ENCODE results near the gene NASP. TPM values are rescaled to one million over a fixed set of nuclear protein-coding genes. Genes with fewer than 3 reads are reported as not detected.

The NASP gene, protein sequence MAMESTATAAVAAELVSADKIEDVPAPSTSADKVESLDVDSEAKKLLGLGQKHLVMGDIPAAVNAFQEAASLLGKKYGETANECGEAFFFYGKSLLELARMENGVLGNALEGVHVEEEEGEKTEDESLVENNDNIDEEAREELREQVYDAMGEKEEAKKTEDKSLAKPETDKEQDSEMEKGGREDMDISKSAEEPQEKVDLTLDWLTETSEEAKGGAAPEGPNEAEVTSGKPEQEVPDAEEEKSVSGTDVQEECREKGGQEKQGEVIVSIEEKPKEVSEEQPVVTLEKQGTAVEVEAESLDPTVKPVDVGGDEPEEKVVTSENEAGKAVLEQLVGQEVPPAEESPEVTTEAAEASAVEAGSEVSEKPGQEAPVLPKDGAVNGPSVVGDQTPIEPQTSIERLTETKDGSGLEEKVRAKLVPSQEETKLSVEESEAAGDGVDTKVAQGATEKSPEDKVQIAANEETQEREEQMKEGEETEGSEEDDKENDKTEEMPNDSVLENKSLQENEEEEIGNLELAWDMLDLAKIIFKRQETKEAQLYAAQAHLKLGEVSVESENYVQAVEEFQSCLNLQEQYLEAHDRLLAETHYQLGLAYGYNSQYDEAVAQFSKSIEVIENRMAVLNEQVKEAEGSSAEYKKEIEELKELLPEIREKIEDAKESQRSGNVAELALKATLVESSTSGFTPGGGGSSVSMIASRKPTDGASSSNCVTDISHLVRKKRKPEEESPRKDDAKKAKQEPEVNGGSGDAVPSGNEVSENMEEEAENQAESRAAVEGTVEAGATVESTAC
- 100 to 1,000 TPM; 145 to 291 TPM for total RNA-seq

DNA sequence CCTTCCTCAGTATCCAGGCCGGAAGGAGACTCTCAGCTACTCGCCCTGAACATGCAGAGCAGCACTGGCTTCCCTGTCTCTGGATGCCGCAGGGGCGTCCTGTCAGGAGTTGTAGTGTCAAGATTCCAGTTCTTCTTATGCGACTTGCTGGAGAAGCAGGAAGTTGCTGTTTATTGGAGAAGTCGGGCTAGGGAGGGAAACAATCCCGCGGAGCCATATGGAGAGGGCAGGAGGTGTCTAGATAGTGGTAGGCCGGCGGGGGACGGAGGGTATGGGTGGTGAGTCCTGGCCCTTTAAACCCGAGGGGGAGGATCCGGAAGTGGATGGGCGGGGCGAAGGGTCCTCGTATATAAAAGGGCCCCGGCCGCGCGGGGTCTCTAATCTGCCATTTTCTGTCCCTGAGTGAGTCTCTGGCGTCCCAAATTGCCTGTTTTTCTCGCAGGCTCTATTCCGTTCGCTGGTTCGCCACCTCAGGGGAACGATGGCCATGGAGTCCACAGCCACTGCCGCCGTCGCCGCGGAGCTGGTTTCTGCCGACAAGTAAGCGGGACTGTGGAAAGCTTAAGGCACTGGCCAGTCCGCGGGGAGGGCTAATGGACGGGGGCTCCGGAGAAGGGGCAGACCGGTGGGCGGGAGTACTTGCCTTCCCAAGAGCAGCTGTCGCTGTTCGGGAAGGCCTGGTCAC is at the start of gene NASP:
Gene NASP, plus strand, starts transcription at position 376 of the 685 bp plus-strand sequence. Its CDS starts 106 bp downstream, at position 482.
- Mint-ChIP-seq H3K27ac (peak within 1 kb of the TSS; percentile 96), H3K27me3 (no peaks in the 10 kb centered on the region), H3K4me3 (peak within 1 kb of the TSS; percentile 100), H3K9me3 (no peaks in the 10 kb centered on the region), H3K4me1 (ENCODE audit: low read depth in 2 of 2) (peaks cover 35 to 37% of the 10 kb centered on the region in 2 donors), H3K36me3 (no peaks in the 10 kb centered on the region)
- ATAC-seq, result peak; percentile 81 to 87
- DNase-seq (ENCODE audit: low spot score), result peak; percentile 90

GRCh38 chr1:45535988-45536766 is 47.7 kb upstream of the NASP start:
- Mint-ChIP-seq H3K4me1 (ENCODE audit: low read depth in 2 of 2) (peaks cover 0 to 6% of the 10 kb centered on the region in 2 donors), H3K36me3 (no peaks in the 10 kb centered on the region), H3K9me3 (no peaks in the 10 kb centered on the region), H3K27ac (no peak overlapping the region), H3K27me3 (peaks cover 25 to 37% of the 10 kb centered on the region in 2 donors), H3K4me3 (no peak overlapping the region)
- peak in 1 of 2 donors; percentile 51 for ATAC-seq
- DNase-seq (ENCODE audit: low spot score), result no peak

GRCh38 chr1:45536886-45537285 is 47.0 kb upstream of the NASP start:
- H3K36me3 Mint-ChIP-seq, result no peaks in the 10 kb centered on the region
- H3K4me3 Mint-ChIP-seq, result no peak overlapping the region
- H3K27ac Mint-ChIP-seq, result no peak overlapping the region
- H3K4me1 Mint-ChIP-seq (ENCODE audit: low read depth in 2 of 2), result peaks cover 0 to 6% of the 10 kb centered on the region in 2 donors
- H3K27me3 Mint-ChIP-seq, result peaks cover 23 to 35% of the 10 kb centered on the region in 2 donors
- DNase-seq (ENCODE audit: low spot score) (no peak), ATAC-seq (no peak)
- H3K9me3 Mint-ChIP-seq, result no peaks in the 10 kb centered on the region

DNA sequence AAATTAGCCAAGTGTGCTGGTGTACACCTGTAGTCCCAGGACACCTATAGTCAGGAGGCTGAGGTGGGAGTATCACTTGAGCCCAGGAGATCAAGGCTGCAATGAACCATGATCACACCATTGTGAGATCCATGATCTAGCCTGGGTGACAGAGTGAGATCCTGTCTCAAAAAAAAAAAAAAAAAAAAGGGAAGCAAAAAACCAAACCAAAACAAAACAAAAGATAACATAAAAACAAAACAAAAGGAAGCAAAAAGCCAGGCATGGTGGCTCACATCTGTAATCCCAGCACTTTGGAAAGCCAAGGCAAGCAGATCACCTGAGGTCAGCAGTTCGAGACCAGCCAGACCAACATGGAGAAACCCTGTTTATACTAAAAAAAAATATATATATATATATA is 42.6 kb upstream of the NASP start:
- Mint-ChIP-seq H3K27ac (peak overlapping the region in 1 of 2 donors; percentile 32), H3K4me3 (no peak overlapping the region)
- ATAC-seq, result no peak

DNA sequence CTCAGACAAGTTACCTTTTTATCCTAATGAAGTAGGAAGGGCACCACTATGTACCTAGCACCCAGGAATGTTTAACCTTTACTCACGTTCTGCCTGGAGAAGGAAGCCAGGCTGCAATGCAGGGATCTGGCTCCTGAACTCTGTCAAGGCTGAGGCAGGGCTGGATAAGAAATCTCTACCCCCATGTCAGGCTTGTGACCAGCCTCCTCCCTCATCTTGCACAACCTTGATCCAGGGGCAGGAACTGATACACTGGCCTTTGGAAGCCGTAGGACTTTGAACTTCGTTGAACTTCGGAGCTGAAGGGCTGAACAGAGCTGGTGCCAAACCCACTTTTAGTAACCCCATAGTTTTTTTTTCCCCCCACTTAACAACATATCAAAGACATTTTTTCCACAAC is 41.2 kb upstream of the NASP start:
- Mint-ChIP-seq H3K36me3 (no peaks in the 10 kb centered on the region), H3K9me3 (no peaks in the 10 kb centered on the region), H3K27ac (peak overlapping the region in 1 of 2 donors; percentile 53), H3K27me3 (peaks cover 12 to 27% of the 10 kb centered on the region in 2 donors), H3K4me1 (ENCODE audit: low read depth in 2 of 2) (peaks cover 28 to 32% of the 10 kb centered on the region in 2 donors), H3K4me3 (peak overlapping the region; percentile 11)
- no peak for ATAC-seq
- no peak for DNase-seq (ENCODE audit: low spot score)

More for the DNA sequence above, 42.6 kb upstream of the NASP start:
- H3K4me1 Mint-ChIP-seq (ENCODE audit: low read depth in 2 of 2), result peaks cover 29 to 34% of the 10 kb centered on the region in 2 donors
- H3K27me3 Mint-ChIP-seq, result peaks cover 26 to 32% of the 10 kb centered on the region in 2 donors
- H3K9me3 Mint-ChIP-seq, result no peaks in the 10 kb centered on the region
- DNase-seq (ENCODE audit: low spot score), result no peak
- no peaks in the 10 kb centered on the region for H3K36me3 Mint-ChIP-seq

DNA sequence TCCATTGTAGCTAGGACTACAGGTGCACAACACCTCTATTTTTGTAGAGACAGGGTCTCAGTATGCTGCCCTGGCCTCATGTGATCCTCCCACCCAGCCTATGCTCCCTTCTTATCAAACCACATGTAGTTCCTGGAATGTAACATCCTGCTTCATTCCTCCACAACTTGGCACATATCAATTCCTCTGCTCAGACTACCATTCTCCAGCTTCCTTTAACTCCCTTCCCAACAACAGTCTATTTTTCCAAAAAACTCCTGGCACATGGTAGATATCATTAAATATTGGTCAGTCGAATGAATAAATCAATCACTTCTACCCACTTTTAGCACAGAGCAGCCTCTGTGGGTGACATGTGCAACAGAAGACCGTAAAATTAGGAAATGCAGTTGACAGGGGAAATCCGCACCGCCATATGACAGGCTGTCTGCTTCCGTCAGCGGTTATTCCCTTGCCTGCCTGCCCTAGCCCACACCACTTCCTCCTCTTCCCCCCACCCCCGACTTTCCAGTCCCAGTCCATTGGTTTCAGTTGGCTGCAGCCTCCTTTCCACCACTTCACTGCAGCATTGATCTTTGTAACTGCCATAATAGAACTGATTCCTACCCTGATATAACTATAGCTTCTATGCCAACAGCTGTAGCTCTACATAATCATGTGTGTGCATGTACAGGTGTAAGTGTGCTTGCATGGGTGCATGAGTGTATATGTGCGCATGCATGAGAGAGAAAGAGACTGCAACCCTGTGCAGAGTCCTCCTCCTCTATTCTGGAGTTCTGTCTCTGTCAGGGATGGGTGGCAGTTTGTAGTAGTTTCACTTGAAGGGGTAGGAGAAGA is 40.0 kb upstream of the NASP start:
- Mint-ChIP-seq H3K4me3 (peak overlapping the region; percentile 70), H3K27me3 (peaks cover 12 to 26% of the 10 kb centered on the region in 2 donors), H3K4me1 (ENCODE audit: low read depth in 2 of 2) (peaks cover 28 to 32% of the 10 kb centered on the region in 2 donors), H3K9me3 (no peaks in the 10 kb centered on the region), H3K27ac (peak overlapping the region; percentile 16 to 48), H3K36me3 (no peaks in the 10 kb centered on the region)
- peak; percentile 93 to 97 for ATAC-seq
- DNase-seq (ENCODE audit: low spot score), result peak; percentile 91

- Mint-ChIP-seq H3K36me3 (no peaks in the 10 kb centered on the region), H3K27me3 (peaks cover 12 to 26% of the 10 kb centered on the region in 2 donors), H3K27ac (peak overlapping the region; percentile 35 to 48), H3K4me1 (ENCODE audit: low read depth in 2 of 2) (peaks cover 28 to 32% of the 10 kb centered on the region in 2 donors), H3K9me3 (no peaks in the 10 kb centered on the region), H3K4me3 (peak overlapping the region; percentile 70)
- DNase-seq (ENCODE audit: low spot score) (no peak), ATAC-seq (no peak)
Measured at GRCh38 chr1:45544530-45544929, 39.3 kb upstream of the NASP start.

DNA sequence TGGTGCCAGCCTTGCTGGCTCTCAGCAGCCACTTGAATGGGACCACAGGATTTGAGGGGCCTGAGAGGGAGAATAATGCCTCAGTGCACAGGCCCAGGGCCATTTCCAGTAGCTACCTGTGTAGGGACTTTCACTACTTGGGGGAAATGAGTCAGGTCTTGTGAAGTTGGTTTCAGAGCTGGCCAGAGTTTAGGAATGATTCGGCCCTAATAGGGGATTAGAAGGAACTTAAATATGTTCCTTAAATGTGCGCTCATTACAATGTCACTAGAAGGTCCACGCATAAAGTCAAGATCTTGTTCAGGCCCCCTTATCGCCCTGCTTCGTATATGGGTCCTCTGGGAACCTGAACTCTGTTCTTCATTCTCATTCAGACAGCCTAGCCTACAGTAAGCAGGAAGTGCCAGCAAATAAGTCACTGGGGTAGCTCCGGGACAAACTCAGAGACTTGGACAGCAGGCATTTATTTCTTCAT is 38.8 kb upstream of the NASP start:
- H3K4me1 Mint-ChIP-seq (ENCODE audit: low read depth in 2 of 2), result peaks cover 28 to 32% of the 10 kb centered on the region in 2 donors
- H3K27ac Mint-ChIP-seq, result peak overlapping the region; percentile 35 to 48
- no peaks in the 10 kb centered on the region for H3K36me3 Mint-ChIP-seq
- peak overlapping the region; percentile 8 for H3K4me3 Mint-ChIP-seq
- no peaks in the 10 kb centered on the region for H3K9me3 Mint-ChIP-seq
- peaks cover 12 to 26% of the 10 kb centered on the region in 2 donors for H3K27me3 Mint-ChIP-seq
- peak; percentile 21 to 48 for ATAC-seq
- no peak for DNase-seq (ENCODE audit: low spot score)

DNA sequence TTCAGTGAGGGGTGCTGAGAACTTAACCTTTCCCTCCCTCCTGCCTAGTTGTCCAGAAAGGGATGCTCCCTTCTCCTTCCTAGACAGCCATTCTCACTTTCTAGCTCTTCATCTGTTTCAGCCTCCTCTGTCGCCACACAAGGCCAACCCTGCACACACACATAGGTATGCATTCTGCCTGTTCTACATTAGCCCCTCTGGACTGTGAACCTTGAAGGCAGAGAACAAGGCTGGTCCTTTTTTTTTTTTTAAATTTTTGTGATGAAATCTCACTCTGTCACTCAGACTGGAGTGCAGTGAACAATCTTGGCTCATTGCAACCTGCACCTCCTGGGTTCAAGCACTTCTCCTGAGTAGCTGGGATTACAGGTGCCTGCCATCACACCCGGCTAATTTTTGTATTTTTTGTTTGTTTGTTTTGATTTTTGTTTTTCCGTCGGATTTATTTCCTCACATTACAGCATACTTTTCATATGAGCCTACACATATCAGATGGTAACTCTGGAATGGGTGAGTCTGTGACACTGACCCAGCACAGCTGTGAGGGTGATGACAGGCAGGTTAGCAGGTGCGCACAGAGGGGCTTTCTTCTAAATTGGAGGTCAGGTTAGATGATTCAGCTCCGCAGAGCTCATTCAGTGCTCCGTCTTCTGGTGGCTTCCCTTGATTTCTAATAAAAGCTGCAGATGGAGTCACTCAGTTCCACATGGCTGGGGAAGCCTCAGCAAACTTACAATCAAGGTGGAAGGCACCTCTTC is 38.1 kb upstream of the NASP start:
- H3K36me3 Mint-ChIP-seq, result no peaks in the 10 kb centered on the region
- ATAC-seq (no peak), DNase-seq (ENCODE audit: low spot score) (no peak)
- H3K27me3 Mint-ChIP-seq, result peaks cover 8 to 24% of the 10 kb centered on the region in 2 donors
- H3K4me1 Mint-ChIP-seq (ENCODE audit: low read depth in 2 of 2), result peaks cover 28 to 32% of the 10 kb centered on the region in 2 donors
- peak overlapping the region; percentile 8 for H3K4me3 Mint-ChIP-seq
- H3K9me3 Mint-ChIP-seq, result no peaks in the 10 kb centered on the region
- peak overlapping the region; percentile 35 to 48 for H3K27ac Mint-ChIP-seq

- H3K4me3 Mint-ChIP-seq, result peak within 1 kb of the TSS; percentile 98
- H3K4me1 Mint-ChIP-seq (ENCODE audit: low read depth in 2 of 2), result peaks cover 16 to 25% of the 10 kb centered on the region in 2 donors
- peak; percentile 98 for ATAC-seq
- peak within 1 kb of the TSS; percentile 85 to 93 for H3K27ac Mint-ChIP-seq
- H3K27me3 Mint-ChIP-seq, result peaks cover 0 to 8% of the 10 kb centered on the region in 2 donors
- H3K9me3 Mint-ChIP-seq, result no peaks in the 10 kb centered on the region
- DNase-seq (ENCODE audit: low spot score), result peak; percentile 88
- H3K36me3 Mint-ChIP-seq, result peaks cover 4% of the 10 kb centered on the region
Measured at GRCh38 chr1:45550401-45551351, 33.2 kb upstream of the NASP start, which contains the start of gene AKR1A1. Gene AKR1A1, plus strand, starts transcription at chr1:45550826. Its CDS starts 10,969 bp downstream, at chr1:45561795.

Data from natural killer cell treated with Interleukin-12 subunit alpha and Interleukin-12 subunit beta and Interleukin-15 and Interleukin-18, amount 100 ng/mL, for 72 hours (primary cell).